GM12892 (cell line): Measurements from ENCODE around the gene ZNF423.

Source experiments
- POLR2A ChIP-seq: IDR thresholded peaks from 2 replicates; pipeline ENCODE4 v1.6.1; 2011; ENCODE audit warnings: low read depth, low read length, control low read depth
- POLR2AphosphoS5 ChIP-seq: IDR thresholded peaks from 2 replicates; pipeline ENCODE4 v1.6.1; 2011; ENCODE audit warnings: low read depth, low read length, control low read depth

DNA sequence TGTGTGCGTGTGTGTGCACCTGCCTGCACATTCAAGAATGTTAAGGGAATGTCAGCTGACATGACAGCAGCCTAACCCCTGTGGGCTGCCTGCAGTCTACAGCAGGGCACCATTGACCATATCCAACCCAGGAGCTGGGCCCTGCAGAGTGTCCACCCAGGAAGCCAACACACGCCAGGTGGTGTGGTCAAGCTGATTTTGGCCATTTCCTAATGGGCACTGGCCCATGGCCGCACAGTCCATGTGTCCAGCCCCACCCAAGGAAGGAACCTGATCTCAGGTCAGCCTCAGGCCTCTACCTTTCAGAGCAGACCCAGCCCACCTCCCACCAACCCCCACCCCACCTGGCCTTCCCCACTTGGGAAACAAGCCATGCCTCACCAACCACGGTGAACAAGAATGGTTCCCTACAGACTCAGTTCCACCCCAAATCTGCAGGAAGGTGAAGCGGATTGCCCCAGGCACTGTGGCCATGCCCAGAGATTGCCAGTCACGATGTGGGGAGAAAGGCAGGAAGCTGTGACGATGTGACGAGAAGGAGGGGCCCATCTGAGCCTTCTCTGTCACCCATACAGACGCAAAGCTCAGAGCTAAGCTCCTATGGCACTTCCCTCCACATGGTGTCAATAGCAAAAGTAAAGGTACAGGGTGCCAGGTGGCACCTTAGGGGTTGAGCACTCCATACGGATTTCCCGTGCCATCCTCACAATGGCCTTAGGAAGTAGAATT is 77.5 kb downstream of the ZNF423 start:
- TF ChIP-seq POLR2AphosphoS5 (no peak), POLR2A (no peak)
